Right ventricle myocardium inferior (tissue), 1 donor: ENCODE measurements around the gene COX6B1. TPM values are rescaled to one million over a fixed set of nuclear protein-coding genes. Genes with fewer than 3 reads are reported as not detected.
"Not testable (repeated sequence)": the region's sequence is repeated elsewhere in the genome, so short reads cannot be mapped to it uniquely, and the experiment has no call there.

Experiments used
- ATAC-seq: fragments of 200-7000 bp; cut with Tn5 transposase; one replicate; pipeline ENCODE4 v1.9.1; 2020; ENCODE audit warnings: mild to moderate bottlenecking, moderate library complexity
- DNase-seq: peaks from one replicate; pipeline ENCODE4 v3.0.0; 2021; ENCODE audit errors: missing footprints
- intact Hi-C: fragments of 100-400 bp; cut with DNase I; formaldehyde crosslinking; loops from one replicate; pipeline ENCODE4 v1.11.0; 2022
- long read RNA-seq: library from polyadenylated mRNA; unstranded; transcript quantifications from one replicate; pipeline ENCODE4 v2.0.0, GENCODE V29; 2021
- total RNA-seq: library from RNA; stranded (reverse); fragmentation: NEBNext Ultra II Directional; extraction: Animal tissue kit (Norgen Biotek cat#: 25700); gene quantifications from one replicate; pipeline ENCODE4 v1.2.1, GENCODE V29; 2021
- donor health status: DM: no; HTN: yes; CAD: no; lungs with severe emphysema.

Gene COX6B1, protein sequence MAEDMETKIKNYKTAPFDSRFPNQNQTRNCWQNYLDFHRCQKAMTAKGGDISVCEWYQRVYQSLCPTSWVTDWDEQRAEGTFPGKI
- total RNA-seq, result 1,537 TPM
- long read RNA-seq, transcript COX6B1-201 (4 exons, 667 nt), result major isoform, 414 of 439 reads
- long read RNA-seq, partial matches to known transcripts, result 23 of 439 reads
- long read RNA-seq, other reads (novel, unspliced or antisense), result 2 of 439 reads

GRCh38 chr19:35648017-35648961, at the start of gene COX6B1:
COX6B1 (plus strand) TSS chr19:35648323; CDS start chr19:35651244, 2,921 bp downstream.
- peak; percentile 75 for ATAC-seq
- intact Hi-C loops, result loop anchor here (5.0 kb wide), 1 partner anchor 99 kb away; the partner anchor contains the start of genes LIN37, PSENEN and U2AF1L4
- peak; percentile 94 for DNase-seq

- DNase-seq (no peak), ATAC-seq (no peak)
- intact Hi-C loops, result no loop called here
Measured at GRCh38 chr19:35601971-35602370, 46.2 kb upstream of the COX6B1 start.

- DNase-seq, intact Hi-C loops: not testable (repeated sequence)
Measured at GRCh38 chr19:35604436-35604835, 43.7 kb upstream of the COX6B1 start.

GRCh38 chr19:35607170-35607569, 41.0 kb upstream of the COX6B1 start:
- ATAC-seq, DNase-seq, intact Hi-C loops: not testable (repeated sequence)

More at GRCh38 chr19:35604436-35604835, 43.7 kb upstream of the COX6B1 start:
- ATAC-seq, result not testable (repeated sequence)

DNA sequence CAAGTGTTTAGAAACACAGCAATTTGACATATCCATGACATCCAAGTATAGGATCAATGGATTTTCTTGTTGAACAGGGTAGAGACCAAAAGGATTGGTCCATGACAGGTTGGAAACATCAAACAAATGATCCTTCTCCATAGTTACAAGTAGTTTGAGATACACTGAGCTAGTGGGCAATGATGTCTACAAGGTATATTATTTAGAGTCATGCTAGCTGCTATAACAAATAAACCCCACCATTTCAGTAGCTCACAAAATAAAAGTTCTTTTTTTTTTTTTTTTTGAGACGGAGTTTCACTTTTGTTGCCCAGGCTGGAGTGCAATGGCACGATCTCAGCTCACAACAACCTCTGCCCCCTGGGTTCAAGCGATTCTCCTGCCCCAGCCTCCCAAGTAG, 40.5 kb upstream of the COX6B1 start:
- DNase-seq (peak; percentile 5), ATAC-seq (no peak)
- intact Hi-C loops, result no loop called here

DNA sequence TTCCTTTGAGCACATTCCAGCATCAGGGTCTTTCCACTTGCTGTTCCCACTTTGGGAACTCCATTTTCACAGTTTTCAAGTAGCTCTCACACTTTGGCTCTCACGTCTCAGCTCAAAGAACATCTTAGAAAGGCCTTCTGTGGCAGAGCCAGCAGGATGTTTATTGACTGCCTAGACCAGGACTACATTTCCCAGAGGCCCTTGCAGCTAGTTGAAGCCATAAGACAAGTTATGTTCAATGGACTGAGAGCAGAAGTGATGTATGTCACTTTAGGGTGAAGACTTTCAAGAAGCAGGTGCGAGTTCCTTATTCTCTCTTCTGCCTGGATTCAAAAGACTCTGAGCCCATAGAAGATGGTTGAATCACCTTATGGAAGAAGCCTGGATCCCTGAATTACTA, 39.9 kb upstream of the COX6B1 start:
- intact Hi-C loops, result no loop called here
- ATAC-seq, result no peak
- DNase-seq, result no peak

DNA sequence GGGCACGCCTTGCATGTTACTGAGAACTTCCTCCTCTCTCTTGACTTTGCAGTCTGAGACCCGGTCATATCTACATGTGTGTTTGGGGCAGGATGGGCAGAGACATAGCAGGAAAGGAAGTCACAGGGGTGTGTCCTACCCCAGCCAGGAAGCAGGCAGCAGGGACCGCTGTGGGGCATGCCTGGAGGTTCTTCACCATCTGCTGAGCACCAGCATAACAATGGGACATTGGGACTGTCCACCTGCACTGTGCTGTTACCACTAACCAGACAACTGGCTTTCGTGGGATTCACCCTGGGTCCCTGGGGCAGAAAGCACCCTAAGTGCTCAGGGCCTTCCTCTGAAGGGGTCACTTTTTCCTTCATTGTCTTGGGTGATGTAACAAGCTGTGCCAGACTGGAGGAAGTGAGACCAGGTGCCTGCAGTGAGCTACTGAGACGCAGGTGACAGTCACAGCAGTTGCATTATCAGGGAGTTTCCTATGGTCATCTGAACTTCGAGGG, 38.2 kb upstream of the COX6B1 start:
- peak; percentile 51 for DNase-seq
- intact Hi-C loops, result no loop called here

DNA sequence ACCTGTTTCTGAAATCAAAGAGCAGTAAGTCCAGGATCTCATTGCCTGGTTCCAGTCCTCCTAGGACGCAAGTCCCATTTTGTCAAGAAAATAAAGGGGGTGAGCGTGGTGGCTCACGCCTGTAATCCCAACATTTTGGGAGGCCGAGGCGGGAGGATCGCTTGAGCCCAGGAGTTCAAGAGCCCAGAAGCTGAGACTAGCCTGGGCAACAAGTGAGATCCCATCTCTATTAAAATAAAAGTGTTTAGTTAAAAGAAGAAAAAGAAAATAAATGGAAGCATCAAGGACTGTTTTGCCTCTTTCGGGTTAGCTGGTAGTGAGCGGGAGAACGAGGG, 35.9 kb upstream of the COX6B1 start:
- DNase-seq (no peak), ATAC-seq (no peak)
- intact Hi-C loops, result no loop called here

More for the DNA sequence above, 38.2 kb upstream of the COX6B1 start:
- ATAC-seq, result no peak

- peak; percentile 98 for DNase-seq
- ATAC-seq, result peak; percentile 97
- intact Hi-C loops, result no loop called here
Measured at GRCh38 chr19:35612559-35613321, 35.4 kb upstream of the COX6B1 start, which contains the start of gene HAUS5. HAUS5 (plus strand) TSS chr19:35612735; CDS start chr19:35612795, 60 bp downstream.

- DNase-seq, result peak; percentile 40
- ATAC-seq, result no peak
- intact Hi-C loops, result no loop called here
Measured at GRCh38 chr19:35613574-35613973, 34.5 kb upstream of the COX6B1 start.

DNA sequence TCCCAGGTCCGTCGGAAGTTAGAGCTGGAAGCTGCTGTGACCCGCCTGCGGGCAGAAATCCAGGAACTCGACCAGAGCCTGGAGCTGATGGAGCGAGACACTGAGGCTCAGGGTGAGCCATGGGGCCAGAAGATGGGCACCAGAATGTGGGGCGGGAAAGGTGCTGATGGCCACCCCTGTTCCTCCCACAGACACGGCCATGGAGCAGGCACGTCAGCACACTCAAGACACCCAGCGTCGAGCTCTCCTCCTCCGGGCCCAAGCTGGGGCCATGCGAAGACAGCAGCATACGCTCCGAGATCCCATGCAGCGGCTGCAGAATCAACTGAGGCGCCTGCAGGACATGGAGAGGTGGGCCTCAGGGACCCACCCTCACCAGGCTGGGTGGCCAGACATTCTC, 33.1 kb upstream of the COX6B1 start:
- DNase-seq (peak; percentile 68), ATAC-seq (no peak)
- intact Hi-C loops, result no loop called here

GRCh38 chr19:35618857-35619256, 29.3 kb upstream of the COX6B1 start:
- ATAC-seq (no peak), DNase-seq (no peak)
- intact Hi-C loops, result no loop called here

DNA sequence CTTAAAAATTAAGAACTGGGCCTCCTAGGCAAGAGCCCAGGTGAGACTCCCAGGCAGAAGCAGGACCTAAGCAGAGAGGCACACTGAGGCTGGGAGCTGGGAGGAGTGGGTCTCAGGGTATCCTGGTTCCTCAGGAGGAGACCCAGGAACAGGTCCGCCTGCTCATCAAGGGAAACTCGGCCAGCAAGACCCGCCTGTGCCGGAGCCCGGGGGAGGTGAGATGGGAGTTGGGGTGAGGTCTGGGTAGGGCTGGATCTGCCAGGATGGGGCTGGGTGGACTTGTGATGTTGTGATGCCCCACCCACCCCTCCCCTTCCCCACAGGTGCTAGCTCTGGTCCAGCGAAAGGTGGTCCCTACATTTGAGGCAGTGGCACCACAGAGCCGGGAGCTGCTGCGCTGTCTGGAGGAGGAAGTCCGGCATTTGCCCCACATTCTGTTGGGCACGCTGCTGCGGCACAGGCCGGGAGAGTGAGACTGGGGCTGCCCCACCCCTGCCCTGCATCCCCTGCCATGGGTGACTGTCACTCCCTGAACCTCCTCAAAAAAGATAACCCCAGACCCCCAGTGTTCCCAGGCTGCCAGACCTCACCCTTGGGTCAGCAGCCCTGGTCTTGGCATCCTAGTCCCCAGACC, 28.7 kb upstream of the COX6B1 start:
- intact Hi-C loops, result no loop called here
- ATAC-seq, result no peak
- DNase-seq, result peak; percentile 21

DNA sequence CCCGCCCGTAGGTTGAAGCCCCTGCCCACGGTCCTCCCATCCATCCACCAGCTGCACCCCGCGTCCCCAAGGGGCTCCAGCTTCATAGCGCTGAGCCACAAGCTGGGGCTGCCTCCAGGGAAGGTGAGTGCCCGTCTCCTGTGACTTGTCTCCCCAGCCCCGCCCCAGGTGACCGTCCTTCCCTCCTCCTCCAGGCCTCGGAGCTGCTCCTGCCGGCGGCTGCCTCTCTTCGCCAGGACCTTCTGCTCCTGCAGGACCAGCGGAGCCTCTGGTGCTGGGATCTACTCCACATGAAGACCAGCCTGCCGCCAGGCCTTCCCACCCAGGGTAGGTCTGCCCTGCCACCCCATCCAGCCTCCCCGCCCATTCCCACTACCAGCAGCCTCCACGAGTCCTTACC, 28.1 kb upstream of the COX6B1 start:
- no peak for ATAC-seq
- peak; percentile 37 for DNase-seq
- intact Hi-C loops, result no loop called here

- ATAC-seq (no peak), DNase-seq (peak; percentile 2)
- intact Hi-C loops, result no loop called here
Measured at GRCh38 chr19:35621708-35622107, 26.4 kb upstream of the COX6B1 start.

DNA sequence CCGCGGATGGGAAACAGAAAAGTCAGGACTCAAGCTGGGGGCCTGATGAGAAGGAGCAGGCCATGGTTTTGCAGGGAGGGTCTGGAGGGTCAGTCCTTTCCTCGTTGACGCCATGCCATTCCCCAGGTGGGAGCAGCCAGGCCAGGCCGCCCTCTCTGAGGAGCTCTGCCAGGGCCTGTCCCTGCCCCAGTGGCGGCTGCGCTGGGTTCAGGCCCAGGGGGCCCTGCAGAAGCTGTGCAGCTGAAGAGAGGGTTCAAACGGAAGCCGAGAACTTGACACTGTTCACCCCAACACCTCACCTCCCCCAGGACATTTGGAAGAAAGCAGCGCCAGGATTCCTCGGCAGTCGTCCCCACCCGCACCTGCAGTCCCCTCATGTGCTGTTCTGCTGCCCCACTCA, 25.4 kb upstream of the COX6B1 start:
- intact Hi-C loops, result no loop called here
- peak; percentile 27 for DNase-seq
- ATAC-seq, result no peak

DNA sequence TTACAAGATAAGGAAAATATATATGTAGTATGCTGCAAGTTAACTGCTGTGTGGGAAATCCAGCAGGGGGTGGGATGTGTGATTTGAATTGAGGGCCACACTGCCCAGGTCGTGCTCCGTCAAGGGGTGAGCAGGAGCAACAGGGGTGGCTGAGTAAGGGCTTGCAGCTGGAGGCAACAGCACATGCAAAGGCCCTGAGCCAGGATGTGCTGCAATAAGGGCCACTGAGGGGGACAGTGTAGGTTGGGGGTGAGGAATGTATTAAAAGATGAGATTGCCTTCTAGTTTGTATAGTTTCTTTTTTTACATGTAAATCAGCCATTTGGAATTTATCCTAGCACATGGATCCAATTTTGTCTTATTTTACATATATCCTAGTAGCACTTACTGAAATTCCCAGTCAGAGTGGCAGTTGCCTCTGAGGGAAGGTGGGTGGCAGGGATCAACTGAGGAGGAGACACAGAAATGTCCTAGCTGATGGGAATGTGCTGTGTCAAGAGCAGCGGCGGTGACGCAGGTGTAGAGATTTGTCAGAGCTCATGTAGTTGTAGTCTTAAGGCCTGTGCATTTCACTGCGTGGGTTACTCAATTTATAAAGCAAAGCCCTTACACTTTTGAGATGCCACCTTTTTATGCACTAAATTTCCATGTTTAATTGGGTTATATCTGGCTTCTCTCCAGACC, 24.7 kb upstream of the COX6B1 start:
- no peak for ATAC-seq

DNA sequence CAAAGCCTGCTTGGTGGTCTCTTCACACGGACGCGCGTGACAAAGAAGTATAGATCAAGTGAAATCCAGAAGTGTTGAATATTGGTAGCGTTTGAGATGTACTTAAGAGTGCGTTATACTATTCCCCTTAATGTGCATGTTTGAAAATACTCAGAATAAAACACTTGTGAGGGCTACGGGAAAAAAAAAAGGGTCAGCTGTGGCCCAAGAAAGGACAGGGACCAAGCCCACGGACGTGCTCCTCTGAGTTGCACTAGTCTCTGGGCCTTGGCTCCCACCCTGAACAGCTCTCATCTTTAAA, 19.9 kb upstream of the COX6B1 start:
- ATAC-seq, result no peak
- intact Hi-C loops, result loop anchor here (5.0 kb wide), 1 partner anchor 81 kb away; the partner anchor contains the start of gene TMEM147
- no peak for DNase-seq

More for the DNA sequence above, 24.7 kb upstream of the COX6B1 start:
- intact Hi-C loops, result no loop called here
- no peak for DNase-seq
